CD4-positive, CD25-positive, alpha-beta regulatory T cell (primary cell): ENCODE measurements around the gene RNF181. TPM values are rescaled to one million over a fixed set of nuclear protein-coding genes. Genes with fewer than 3 reads are reported as not detected.
"Not testable (repeated sequence)": the region's sequence is repeated elsewhere in the genome, so short reads cannot be mapped to it uniquely, and the experiment has no call there.

Experiments used
- ATAC-seq, 2 donors: fragments of 150-1000 bp; cut with Tn5 transposase; one replicate each; pipeline ENCODE4 v1.10.0; 2021; ENCODE audit warnings: low read depth in 2 of 2, moderate number of reproducible peaks in 2 of 2, moderate library complexity in 1 of 2
- DNase-seq, 3 donors: peaks; one replicate each; pipeline versions ENCODE4 v3.0.0 to v3.0.0-alpha.2; 2012 to 2022; ENCODE audit warnings: mixed read lengths in 1 of 3
- H3K27ac ChIP-seq: one replicate; pipeline ENCODE4 v1.7.0; 2013; ENCODE audit warnings: mild to moderate bottlenecking, low read length; ENCODE audit not compliant: insufficient read depth, poor library complexity, severe bottlenecking
- H3K27me3 ChIP-seq: one replicate; pipeline ENCODE4 v1.7.0; 2013; ENCODE audit warnings: low read length; ENCODE audit not compliant: control insufficient read depth, insufficient read depth
- H3K36me3 ChIP-seq: one replicate; pipeline ENCODE4 v1.7.0; 2013; ENCODE audit warnings: mild to moderate bottlenecking, low read length, moderate library complexity; ENCODE audit not compliant: control insufficient read depth, insufficient read depth
- H3K4me1 ChIP-seq: 2 replicates; pipeline ENCODE4 v1.7.0; 2013; ENCODE audit warnings: mild to moderate bottlenecking, low read length; ENCODE audit not compliant: insufficient read depth, control insufficient read depth, poor library complexity, severe bottlenecking
- H3K4me3 ChIP-seq: one replicate; pipeline ENCODE4 v1.7.0; 2013; ENCODE audit warnings: low read depth, mild to moderate bottlenecking, low read length, moderate library complexity
- H3K9me3 ChIP-seq, 2 experiments: 1 replicate in 1 of 2; 2 replicates in 1 of 2; pipeline ENCODE4 v1.7.0; 2013; ENCODE audit warnings: low read length in 2 of 2, mild to moderate bottlenecking in 1 of 2, moderate library complexity in 1 of 2; ENCODE audit not compliant: control insufficient read depth in 2 of 2
- H3K27ac Mint-ChIP-seq, 3 donors: one replicate each; pipeline ENCODE4 v1.8.0; 2020 to 2022; ENCODE audit warnings: mild to moderate bottlenecking in 3 of 3, mixed read lengths in 3 of 3, moderate library complexity in 2 of 3
- H3K27me3 Mint-ChIP-seq: one replicate; pipeline ENCODE4 v1.8.0; 2022; ENCODE audit warnings: mild to moderate bottlenecking, mixed read lengths
- H3K36me3 Mint-ChIP-seq: one replicate; pipeline ENCODE4 v1.8.0; 2020; ENCODE audit warnings: mixed read lengths
- H3K4me1 Mint-ChIP-seq, 4 donors: one replicate each; pipeline ENCODE4 v1.8.0; 2020 to 2022; ENCODE audit warnings: mixed read lengths in 4 of 4, mild to moderate bottlenecking in 1 of 4
- H3K4me3 Mint-ChIP-seq, 4 donors: one replicate each; pipeline ENCODE4 v1.8.0; 2020 to 2022; ENCODE audit warnings: mild to moderate bottlenecking in 4 of 4, mixed read lengths in 4 of 4, moderate library complexity in 3 of 4
- H3K9me3 Mint-ChIP-seq, 7 donors: one replicate each; pipeline ENCODE4 v1.8.0; 2020 to 2022; ENCODE audit warnings: mixed read lengths in 7 of 7, mild to moderate bottlenecking in 3 of 7, moderate library complexity in 2 of 7
- polyA plus RNA-seq, 4 donors: library from polyadenylated mRNA; unstranded; fragments of 300-500 nt; fragmentation: Illumina TruSeq; gene quantifications; one replicate each; pipeline ENCODE4 v1.2.3, GENCODE V29; 2021
- total RNA-seq: library from RNA; stranded (reverse); gene quantifications from one replicate; pipeline ENCODE4 v1.2.3, GENCODE V29; 2022

The RNF181 gene
- total and polyA plus RNA-seq, 5 donors from 2014 or later, result 47.0 to 297 (median 240) TPM

- H3K4me3 ChIP-seq, result peak within 1 kb of the TSS; percentile 92
- peaks cover 22% of the 10 kb centered on the region for H3K4me1 ChIP-seq
- peak within 1 kb of the TSS; percentile 76 for H3K27ac ChIP-seq
- H3K36me3 ChIP-seq, result peaks cover 23% of the 10 kb centered on the region
- DNase-seq, result peak; percentile 79 to 92 (median 82)
- H3K9me3 ChIP-seq, result no peaks in the 10 kb centered on the region
- no peaks in the 10 kb centered on the region for H3K27me3 ChIP-seq
- Mint-ChIP-seq H3K9me3 (no peaks in the 10 kb centered on the region), H3K4me1 (peaks cover 4 to 50% (median 26%) of the 10 kb centered on the region in 4 donors), H3K27me3 (no peaks in the 10 kb centered on the region), H3K4me3 (peak within 1 kb of the TSS; percentile 98 to 99 (median 99)), H3K27ac (peak within 1 kb of the TSS; percentile 93 to 97 (median 95)), H3K36me3 (peaks cover 17% of the 10 kb centered on the region)
- peak; percentile 62 to 71 for ATAC-seq
Observed at GRCh38 chr2:85611705-85612587, 16.4 kb downstream of the RNF181 start, which contains the start of gene C2orf68. C2orf68 (minus strand) TSS chr2:85612066; CDS start chr2:85611984, 82 bp downstream.

GRCh38 chr2:85613717-85614515 lies 18.4 kb downstream of the RNF181 start:
- no peaks in the 10 kb centered on the region for H3K27me3 Mint-ChIP-seq
- DNase-seq (no peak), ATAC-seq (no peak)
- peaks cover 4 to 48% (median 22%) of the 10 kb centered on the region in 4 donors for H3K4me1 Mint-ChIP-seq
- peak overlapping the region; percentile 15 to 99 (median 52) for H3K4me3 Mint-ChIP-seq
- H3K36me3 Mint-ChIP-seq, result peaks cover 5% of the 10 kb centered on the region
- Histone ChIP-seq H3K9me3 (no peaks in the 10 kb centered on the region), H3K4me1 (peaks cover 34% of the 10 kb centered on the region), H3K27ac (no peak overlapping the region), H3K27me3 (no peaks in the 10 kb centered on the region), H3K36me3 (peaks cover 6% of the 10 kb centered on the region), H3K4me3 (no peak overlapping the region)
- H3K27ac Mint-ChIP-seq, result peak overlapping the region in 1 of 3 donors; percentile 49
- no peaks in the 10 kb centered on the region for H3K9me3 Mint-ChIP-seq

GRCh38 chr2:85614757-85615156 lies 19.2 kb downstream of the RNF181 start:
- not testable (repeated sequence) for H3K27ac Mint-ChIP-seq, H3K36me3 ChIP-seq, ATAC-seq, H3K9me3 Mint-ChIP-seq, H3K9me3 ChIP-seq, H3K27ac ChIP-seq, H3K4me3 ChIP-seq, H3K27me3 Mint-ChIP-seq, DNase-seq, H3K36me3 Mint-ChIP-seq, H3K27me3 ChIP-seq
- peaks cover 4 to 44% (median 24%) of the 10 kb centered on the region in 4 donors for H3K4me1 Mint-ChIP-seq
- peaks cover 34% of the 10 kb centered on the region for H3K4me1 ChIP-seq
- peak overlapping the region in 2 of 4 donors; percentile 99 for H3K4me3 Mint-ChIP-seq

- H3K27ac Mint-ChIP-seq, result peak overlapping the region in 2 of 3 donors; percentile 93 to 96
- no peak for ATAC-seq
Observed at GRCh38 chr2:85615413-85615728, 19.8 kb downstream of the RNF181 start.

GRCh38 chr2:85617723-85618122 lies 22.2 kb downstream of the RNF181 start:
- H3K27me3 ChIP-seq, ATAC-seq: not testable (repeated sequence)

More at GRCh38 chr2:85615413-85615728, 19.8 kb downstream of the RNF181 start:
- H3K36me3 Mint-ChIP-seq, result peaks cover 4% of the 10 kb centered on the region
- no peaks in the 10 kb centered on the region for H3K9me3 ChIP-seq
- no peaks in the 10 kb centered on the region for H3K9me3 Mint-ChIP-seq
- peak overlapping the region; percentile 28 to 99 (median 98) for H3K4me3 Mint-ChIP-seq
- H3K27ac ChIP-seq, result peak overlapping the region; percentile 82
- no peaks in the 10 kb centered on the region for H3K27me3 ChIP-seq
- no peak for DNase-seq
- H3K36me3 ChIP-seq, result peaks cover 10% of the 10 kb centered on the region
- H3K27me3 Mint-ChIP-seq, result no peaks in the 10 kb centered on the region
- H3K4me1 ChIP-seq, result peaks cover 30% of the 10 kb centered on the region
- no peak overlapping the region for H3K4me3 ChIP-seq
- H3K4me1 Mint-ChIP-seq, result peaks cover 4 to 40% (median 21%) of the 10 kb centered on the region in 4 donors

GRCh38 chr2:85619617-85620016 lies 24.1 kb downstream of the RNF181 start:
- peak overlapping the region in 1 of 3 donors; percentile 32 for H3K27ac Mint-ChIP-seq

More at GRCh38 chr2:85617723-85618122, 22.2 kb downstream of the RNF181 start:
- Mint-ChIP-seq H3K27ac (peak overlapping the region in 2 of 3 donors; percentile 73 to 93), H3K4me3 (peak overlapping the region; percentile 96 to 100 (median 99)), H3K4me1 (peaks cover 4 to 34% (median 17%) of the 10 kb centered on the region in 4 donors), H3K36me3 (peaks cover 10% of the 10 kb centered on the region)
- not testable (repeated sequence) for H3K9me3 Mint-ChIP-seq, H3K27ac ChIP-seq, DNase-seq, H3K9me3 ChIP-seq, H3K27me3 Mint-ChIP-seq
- Histone ChIP-seq H3K4me1 (peaks cover 16% of the 10 kb centered on the region), H3K36me3 (peaks cover 31% of the 10 kb centered on the region), H3K4me3 (peak overlapping the region; percentile 76)

GRCh38 chr2:85621338-85621737 lies 25.8 kb downstream of the RNF181 start:
- Histone ChIP-seq H3K9me3 (no peaks in the 10 kb centered on the region), H3K27me3 (no peaks in the 10 kb centered on the region), H3K36me3 (peaks cover 59% of the 10 kb centered on the region), H3K4me1 (peaks cover 15% of the 10 kb centered on the region), H3K27ac (no peak overlapping the region), H3K4me3 (no peak overlapping the region)
- H3K27me3 Mint-ChIP-seq, result no peaks in the 10 kb centered on the region
- H3K36me3 Mint-ChIP-seq, result peaks cover 33% of the 10 kb centered on the region
- DNase-seq (no peak), ATAC-seq (no peak)
- peak overlapping the region in 2 of 4 donors; percentile 12 to 38 for H3K4me3 Mint-ChIP-seq
- H3K9me3 Mint-ChIP-seq, result no peaks in the 10 kb centered on the region
- peaks cover 0 to 27% (median 15%) of the 10 kb centered on the region in 4 donors for H3K4me1 Mint-ChIP-seq
- peak overlapping the region in 1 of 3 donors; percentile 4 for H3K27ac Mint-ChIP-seq

More at GRCh38 chr2:85619617-85620016, 24.1 kb downstream of the RNF181 start:
- Histone ChIP-seq H3K27ac (no peak overlapping the region), H3K9me3 (no peaks in the 10 kb centered on the region), H3K4me3 (no peak overlapping the region), H3K36me3 (peaks cover 44% of the 10 kb centered on the region), H3K27me3 (no peaks in the 10 kb centered on the region), H3K4me1 (peaks cover 15% of the 10 kb centered on the region)
- DNase-seq, result no peak
- Mint-ChIP-seq H3K4me1 (peaks cover 0 to 34% (median 18%) of the 10 kb centered on the region in 4 donors), H3K27me3 (no peaks in the 10 kb centered on the region), H3K36me3 (peaks cover 23% of the 10 kb centered on the region), H3K4me3 (peak overlapping the region in 1 of 4 donors; percentile 77), H3K9me3 (no peaks in the 10 kb centered on the region)
- ATAC-seq, result no peak
